Fibroblast of the aortic adventitia (primary cell): ENCODE data around the gene POU3F2. TPM values are rescaled to one million over a fixed set of nuclear protein-coding genes. Genes with fewer than 3 reads are reported as not detected.

Experiments used
- DNase-seq: peaks from one replicate; pipeline ENCODE4 v3.0.0-alpha.2; 2010; ENCODE audit warnings: low read depth
- H3K4me3 ChIP-seq: 2 replicates; pipeline ENCODE4 v1.5.1; 2011; ENCODE audit warnings: low read depth, mild to moderate bottlenecking, control low read depth, low read length, moderate library complexity
- total RNA-seq: library from RNA; depleted of rRNA; stranded (reverse); fragments of >200 nt; gene quantifications from 2 replicates; pipeline ENCODE4 v1.2.3, GENCODE V29; 2012; ENCODE audit warnings: low replicate concordance
- TF ChIP-seq, protein P1 (sequence below): IDR thresholded peaks from 2 replicates; pipeline ENCODE4 v1.5.1; 2011; ENCODE audit warnings: mild to moderate bottlenecking, low read length, control low read depth, inconsistent platforms; ENCODE audit not compliant: insufficient read depth

The POU3F2 gene
- total RNA-seq, 1 donor: not detected

DNA sequence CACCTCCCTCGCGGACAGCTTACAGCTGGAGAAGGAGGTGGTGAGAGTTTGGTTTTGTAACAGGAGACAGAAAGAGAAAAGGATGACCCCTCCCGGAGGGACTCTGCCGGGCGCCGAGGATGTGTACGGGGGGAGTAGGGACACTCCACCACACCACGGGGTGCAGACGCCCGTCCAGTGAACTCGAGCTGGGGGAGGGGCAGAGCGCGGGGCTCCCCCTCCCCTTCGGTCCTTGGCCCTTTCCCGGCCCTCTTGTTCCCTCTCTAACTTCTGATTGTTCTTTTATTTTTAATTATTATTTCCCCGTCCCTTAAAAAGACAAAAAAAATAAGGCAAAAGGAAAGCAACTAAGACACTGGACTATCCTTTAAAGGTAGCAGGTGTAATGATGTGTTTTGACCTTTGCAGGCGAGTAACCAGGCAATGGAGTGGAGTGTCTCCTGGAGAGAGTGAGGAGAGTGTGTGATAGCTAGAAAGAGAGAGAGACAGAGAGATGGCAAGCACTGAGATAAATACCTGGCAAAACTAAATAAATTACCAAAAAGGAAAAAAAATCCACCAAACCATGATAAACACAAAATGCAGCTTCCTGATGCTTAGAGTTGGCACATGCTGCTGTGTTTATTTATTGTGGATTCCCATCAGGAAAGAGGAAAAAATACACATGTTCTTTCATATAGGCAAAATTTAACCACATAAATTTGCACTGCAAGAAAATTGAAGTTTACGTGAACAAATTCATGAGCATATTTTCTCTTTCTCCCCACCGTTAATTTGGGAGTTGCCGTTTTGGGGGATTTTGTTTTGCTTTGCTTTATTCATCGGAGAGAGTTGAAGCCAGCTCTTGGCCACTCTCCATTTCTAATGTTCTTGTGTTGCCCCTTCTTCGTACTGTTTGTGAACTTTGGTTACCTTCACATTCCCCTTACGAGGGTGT lies 1.9 kb downstream of the POU3F2 start:
- no peak for DNase-seq
- TF ChIP-seq, protein P1, sequence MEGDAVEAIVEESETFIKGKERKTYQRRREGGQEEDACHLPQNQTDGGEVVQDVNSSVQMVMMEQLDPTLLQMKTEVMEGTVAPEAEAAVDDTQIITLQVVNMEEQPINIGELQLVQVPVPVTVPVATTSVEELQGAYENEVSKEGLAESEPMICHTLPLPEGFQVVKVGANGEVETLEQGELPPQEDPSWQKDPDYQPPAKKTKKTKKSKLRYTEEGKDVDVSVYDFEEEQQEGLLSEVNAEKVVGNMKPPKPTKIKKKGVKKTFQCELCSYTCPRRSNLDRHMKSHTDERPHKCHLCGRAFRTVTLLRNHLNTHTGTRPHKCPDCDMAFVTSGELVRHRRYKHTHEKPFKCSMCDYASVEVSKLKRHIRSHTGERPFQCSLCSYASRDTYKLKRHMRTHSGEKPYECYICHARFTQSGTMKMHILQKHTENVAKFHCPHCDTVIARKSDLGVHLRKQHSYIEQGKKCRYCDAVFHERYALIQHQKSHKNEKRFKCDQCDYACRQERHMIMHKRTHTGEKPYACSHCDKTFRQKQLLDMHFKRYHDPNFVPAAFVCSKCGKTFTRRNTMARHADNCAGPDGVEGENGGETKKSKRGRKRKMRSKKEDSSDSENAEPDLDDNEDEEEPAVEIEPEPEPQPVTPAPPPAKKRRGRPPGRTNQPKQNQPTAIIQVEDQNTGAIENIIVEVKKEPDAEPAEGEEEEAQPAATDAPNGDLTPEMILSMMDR: no peak

GRCh38 chr6:98836962-98837944 lies 2.9 kb downstream of the POU3F2 start:
- TF ChIP-seq, protein P1: no peak
- no peak for DNase-seq
- H3K4me3 ChIP-seq: no peak overlapping the region

More for the DNA sequence above, 1.9 kb downstream of the POU3F2 start:
- no peak overlapping the region for H3K4me3 ChIP-seq

GRCh38 chr6:98838032-98838431 lies 3.7 kb downstream of the POU3F2 start:
- no peak overlapping the region for H3K4me3 ChIP-seq
- TF ChIP-seq, protein P1: no peak
- DNase-seq: no peak

GRCh38 chr6:98838975-98839374 lies 4.6 kb downstream of the POU3F2 start:
- DNase-seq: no peak
- TF ChIP-seq, protein P1: no peak
- H3K4me3 ChIP-seq: no peak overlapping the region

GRCh38 chr6:98839781-98840361 lies 5.5 kb downstream of the POU3F2 start:
- H3K4me3 ChIP-seq: no peak overlapping the region
- TF ChIP-seq, protein P1: peak; percentile 43
- DNase-seq: peak; percentile 29

- DNase-seq: no peak
- TF ChIP-seq, protein P1: no peak
- no peak overlapping the region for H3K4me3 ChIP-seq
Measured at GRCh38 chr6:98840385-98840784, 6.0 kb downstream of the POU3F2 start.
